ENCODE data around the gene NUDT14. TPM values are rescaled to one million over a fixed set of nuclear protein-coding genes. Genes with fewer than 3 reads are reported as not detected.

Gene NUDT14
- polyA plus RNA-seq, 1 donor, result 17.6 TPM

- DNase-seq, result no peak
Observed at GRCh38 chr14:105196265-105196960, 15.3 kb upstream of the NUDT14 start.

GRCh38 chr14:105195522-105196264, 14.6 kb upstream of the NUDT14 start:
- no peak for DNase-seq

- DNase-seq, result no peak
Observed at GRCh38 chr14:105195051-105195450, 13.9 kb upstream of the NUDT14 start.

- no peak for DNase-seq
Observed at GRCh38 chr14:105193916-105194782, 13.0 kb upstream of the NUDT14 start.

- no peak for DNase-seq
Observed at GRCh38 chr14:105192866-105193731, 12.0 kb upstream of the NUDT14 start.

- DNase-seq, result no peak
Observed at GRCh38 chr14:105187935-105188524, 6.9 kb upstream of the NUDT14 start.

GRCh38 chr14:105187116-105187515, 6.0 kb upstream of the NUDT14 start:
- no peak for DNase-seq

- no peak for DNase-seq
Observed at GRCh38 chr14:105185973-105186372, 4.9 kb upstream of the NUDT14 start.

- no peak for DNase-seq
Observed at GRCh38 chr14:105185001-105185400, 3.9 kb upstream of the NUDT14 start.

GRCh38 chr14:105184461-105184860, 3.3 kb upstream of the NUDT14 start:
- DNase-seq, result no peak

- DNase-seq, result no peak
Observed at GRCh38 chr14:105182296-105183020, 1.3 kb upstream of the NUDT14 start.

GRCh38 chr14:105181549-105182295, 610 bp upstream of the NUDT14 start:
- no peak for DNase-seq

GRCh38 chr14:105179191-105179590, 1.9 kb downstream of the NUDT14 start:
- no peak for DNase-seq

- no peak for DNase-seq
Observed at GRCh38 chr14:105178868-105179140, 2.3 kb downstream of the NUDT14 start.

- no peak for DNase-seq
Observed at GRCh38 chr14:105178069-105178867, 2.8 kb downstream of the NUDT14 start.

- DNase-seq, result no peak
Observed at GRCh38 chr14:105177082-105177481, 4.0 kb downstream of the NUDT14 start.

- DNase-seq, result no peak
Observed at GRCh38 chr14:105176513-105176912, 4.6 kb downstream of the NUDT14 start.

GRCh38 chr14:105173901-105174894, 6.9 kb downstream of the NUDT14 start:
- DNase-seq, result no peak
